GM21528 (cell line): ENCODE data around the gene NOSIP.

ENCODE experiments used
- ATAC-seq: cut with Tn5 transposase; IDR thresholded peaks from one replicate; pipeline ENCODE4 v1.9.1; 2021; ENCODE audit warnings: mild to moderate bottlenecking, moderate library complexity; ENCODE audit not compliant: unreplicated experiment, low FRiP score

Gene NOSIP

DNA sequence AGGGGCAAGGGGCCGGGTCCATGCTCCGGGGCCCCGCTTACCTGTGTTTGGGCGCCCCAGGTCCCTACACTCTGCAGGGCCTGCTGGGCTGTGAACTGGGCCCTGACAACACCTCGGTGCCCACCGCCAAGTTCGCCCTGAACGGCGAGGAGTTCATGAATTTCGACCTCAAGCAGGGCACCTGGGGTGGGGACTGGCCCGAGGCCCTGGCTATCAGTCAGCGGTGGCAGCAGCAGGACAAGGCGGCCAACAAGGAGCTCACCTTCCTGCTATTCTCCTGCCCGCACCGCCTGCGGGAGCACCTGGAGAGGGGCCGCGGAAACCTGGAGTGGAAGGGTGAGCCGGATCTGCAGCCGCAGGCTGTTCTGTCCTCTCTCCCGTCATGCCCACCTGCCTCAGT lies 66.2 kb downstream of the NOSIP start:
- no peak for ATAC-seq

DNA sequence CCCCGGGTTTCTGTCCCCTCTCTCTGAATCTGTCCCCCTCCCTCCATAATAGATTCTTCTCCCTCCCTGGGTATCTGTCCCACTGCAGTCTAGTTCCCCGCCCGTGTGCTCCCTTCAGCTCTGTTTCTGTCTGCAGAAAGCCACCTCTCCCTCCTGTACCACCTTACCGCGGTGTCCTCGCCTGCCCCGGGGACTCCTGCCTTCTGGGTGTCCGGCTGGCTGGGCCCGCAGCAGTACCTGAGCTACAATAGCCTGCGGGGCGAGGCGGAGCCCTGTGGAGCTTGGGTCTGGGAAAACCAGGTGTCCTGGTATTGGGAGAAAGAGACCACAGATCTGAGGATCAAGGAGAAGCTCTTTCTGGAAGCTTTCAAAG lies 66.6 kb downstream of the NOSIP start:
- ATAC-seq, result no peak

DNA sequence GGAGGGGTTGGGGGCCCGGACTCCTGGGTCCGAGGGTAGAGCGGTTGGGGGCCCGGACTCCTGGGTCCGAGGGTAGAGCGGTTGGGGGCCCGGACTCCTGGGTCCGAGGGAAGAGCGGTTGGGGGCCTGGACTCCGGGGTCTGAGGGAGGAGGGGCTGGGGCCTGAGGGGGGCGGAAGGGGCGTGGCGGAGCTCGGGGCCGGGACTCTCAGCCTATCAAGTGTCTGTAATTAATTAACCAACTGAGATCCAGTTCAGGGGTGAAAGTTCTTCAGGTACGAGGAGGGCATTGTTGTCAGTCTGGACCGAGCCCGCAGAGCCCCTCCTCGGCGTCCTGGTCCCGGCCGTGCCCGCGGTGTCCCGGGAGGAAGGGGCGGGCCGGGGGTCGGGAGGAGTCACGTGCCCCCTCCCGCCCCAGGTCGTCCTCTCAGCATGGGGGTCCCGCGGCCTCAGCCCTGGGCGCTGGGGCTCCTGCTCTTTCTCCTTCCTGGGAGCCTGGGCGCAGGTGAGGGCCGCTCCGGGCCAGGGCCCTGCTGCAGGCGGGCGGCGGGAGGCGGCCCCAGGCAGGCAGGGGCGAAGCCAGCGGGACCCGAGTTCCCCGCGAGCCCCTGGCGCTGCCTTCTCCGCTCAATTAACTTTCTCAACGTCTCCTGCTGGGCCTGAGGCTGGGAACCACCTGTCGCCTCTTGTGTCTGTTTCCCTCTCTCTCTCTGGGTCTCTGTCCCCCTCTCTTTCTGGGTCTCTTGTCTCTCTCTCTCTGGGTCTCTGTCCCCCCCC lies 67.2 kb downstream of the NOSIP start:
- ATAC-seq, result no peak

DNA sequence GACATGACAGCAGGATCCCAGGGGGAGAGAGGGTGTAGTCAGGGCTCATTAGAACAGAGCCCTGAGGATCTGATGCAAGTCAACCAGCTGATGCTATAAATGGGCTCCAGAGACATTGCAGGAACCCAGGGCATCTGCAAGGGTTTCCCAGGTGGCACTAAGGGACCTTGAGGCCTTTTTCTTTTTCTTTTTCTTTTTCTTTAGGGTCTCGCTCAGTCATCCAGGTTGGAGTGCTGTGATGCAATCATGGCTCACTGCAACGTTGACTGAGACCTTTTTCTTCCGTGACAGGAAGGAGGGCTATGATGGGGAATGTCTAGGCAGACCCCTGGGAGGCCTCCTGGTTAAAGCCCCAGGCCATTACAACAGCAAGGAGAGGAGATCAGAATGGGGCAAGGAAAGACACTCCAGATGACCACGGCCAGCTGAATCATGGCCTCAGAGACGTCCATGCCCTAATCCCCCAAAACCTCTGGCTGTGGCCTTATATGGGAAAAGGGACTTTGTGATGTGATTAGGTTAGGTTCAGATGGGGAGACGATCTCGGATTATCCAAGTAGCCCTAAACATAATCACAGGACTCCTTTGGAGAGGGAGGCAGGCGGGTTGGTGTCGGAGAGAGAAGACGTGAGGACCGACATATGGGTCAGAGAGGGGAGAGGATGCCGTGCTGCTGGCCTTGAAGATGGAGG lies 72.4 kb downstream of the NOSIP start:
- no peak for ATAC-seq

DNA sequence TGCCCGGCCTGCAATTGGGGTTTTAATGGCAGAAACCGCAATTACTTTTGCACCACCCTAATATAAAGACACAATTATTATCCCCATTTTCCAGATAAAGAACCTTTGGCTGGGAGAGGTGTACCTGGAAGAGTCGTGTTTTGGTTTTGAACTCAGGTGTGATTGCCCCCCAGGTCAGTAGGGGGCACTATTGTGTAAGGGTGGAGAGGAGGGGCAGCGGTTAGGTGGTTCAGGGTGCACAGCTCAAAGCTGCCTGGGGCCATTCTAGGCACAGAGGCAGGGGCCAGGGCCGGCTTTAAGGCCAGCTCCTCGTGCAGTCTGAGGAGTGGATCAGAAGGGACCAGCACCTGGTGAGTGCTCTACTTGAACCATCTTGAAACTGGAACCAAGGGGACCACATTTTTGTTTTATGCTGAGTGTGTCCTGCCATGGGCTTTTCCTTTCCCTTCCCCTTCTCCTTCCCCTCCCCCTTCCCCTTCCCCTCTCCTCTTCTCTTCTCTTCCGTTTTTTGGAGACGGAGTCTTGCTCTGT lies 73.7 kb downstream of the NOSIP start:
- ATAC-seq, result no peak
